B cell (primary cell): ENCODE data around the gene TAF1C.

ENCODE experiments used
- CTCF ChIP-seq: fragments of 200-600 bp; IDR thresholded peaks from one replicate; pipeline ENCODE4 v1.8.0; 2022; ENCODE audit warnings: antibody characterized with exemption, mild to moderate bottlenecking
- EZH2 ChIP-seq: IDR thresholded peaks from 2 replicates; pipeline ENCODE4 v1.6.1; 2012; ENCODE audit warnings: borderline replicate concordance, low read depth, mild to moderate bottlenecking, moderate library complexity, low read length; ENCODE audit not compliant: insufficient read depth, poor library complexity, severe bottlenecking

GRCh38 chr16:84175350-84176081 is 11.3 kb downstream of the TAF1C start:
- peak; percentile 64 for TF ChIP-seq CTCF
- TF ChIP-seq EZH2: no peak
